Kidney epithelial cell (primary cell): ENCODE data around the gene CSPG5. TPM values are rescaled to one million over a fixed set of nuclear protein-coding genes. Genes with fewer than 3 reads are reported as not detected.

Experiments
- DNase-seq: peaks from one replicate; pipeline ENCODE4 v3.0.0-alpha.2; 2010; ENCODE audit warnings: low read depth
- H3K27me3 ChIP-seq: 2 replicates; pipeline ENCODE4 v1.6.0; 2011; ENCODE audit warnings: low read length; ENCODE audit not compliant: control insufficient read depth, insufficient read depth
- H3K36me3 ChIP-seq: 2 replicates; pipeline ENCODE4 v1.5.1; 2011; ENCODE audit warnings: low read length; ENCODE audit not compliant: control insufficient read depth, insufficient read depth
- H3K4me3 ChIP-seq: 2 replicates; pipeline ENCODE4 v1.5.1; 2011; ENCODE audit warnings: low read depth, mild to moderate bottlenecking, control low read depth, low read length
- total RNA-seq: library from RNA; depleted of rRNA; stranded (reverse); fragments of >200 nt; gene quantifications from 2 replicates; pipeline ENCODE4 v1.2.3, GENCODE V29; 2015
- TF ChIP-seq, protein P1 (sequence below): IDR thresholded peaks from 2 replicates; pipeline ENCODE4 v1.5.1; 2011; ENCODE audit warnings: mild to moderate bottlenecking, moderate library complexity, low read length, control low read depth, inconsistent platforms; ENCODE audit not compliant: insufficient read depth, poor library complexity, severe bottlenecking

Gene CSPG5
- total RNA-seq, 1 donor from 2014 or later, result 0.71 TPM

DNA sequence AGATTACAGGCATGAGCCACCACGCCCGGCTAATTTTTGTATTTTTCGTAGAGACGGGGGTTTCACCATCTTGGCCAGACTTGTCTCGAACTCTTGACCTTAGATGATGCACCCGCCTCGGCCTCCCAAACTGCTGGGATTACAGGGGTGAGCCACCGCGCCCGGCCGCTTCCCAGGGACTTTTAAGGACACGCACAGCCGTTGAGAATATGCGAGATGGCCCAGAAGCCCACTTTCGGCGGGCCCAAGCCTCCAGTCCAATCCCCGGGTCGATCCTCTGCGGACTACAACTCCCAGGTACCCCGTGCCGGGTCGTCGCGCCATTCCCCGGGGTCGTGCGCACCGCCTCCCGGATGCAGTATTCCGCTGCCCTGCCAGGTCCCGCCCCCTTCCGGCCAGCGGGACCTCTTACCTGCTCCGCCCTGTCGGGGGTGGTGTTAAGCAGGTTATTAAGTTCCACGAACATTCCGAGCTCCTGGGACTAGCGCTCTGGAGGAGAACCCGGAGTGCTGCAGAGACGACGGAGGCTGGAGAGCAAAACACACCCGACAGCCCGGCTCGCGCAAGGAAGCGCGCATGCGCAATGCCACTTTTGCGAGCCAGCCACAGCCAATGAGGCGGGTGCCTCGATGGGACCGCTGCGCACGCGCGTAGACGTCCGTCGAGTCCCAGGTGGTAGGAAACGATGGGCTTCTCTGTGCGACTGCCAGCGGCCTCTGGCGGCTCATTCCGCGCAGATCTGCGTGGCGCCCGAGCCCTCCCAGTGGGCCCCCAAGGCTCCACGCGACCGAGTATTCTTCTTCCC is 65.3 kb downstream of the CSPG5 start, which contains the start of gene ELP6:
Gene ELP6, minus strand, starts transcription at position 588 of the 805 bp plus-strand sequence. Its CDS starts 122 bp downstream, at position 466.
- Histone ChIP-seq H3K27me3 (no peaks in the 10 kb centered on the region), H3K36me3 (peaks cover 3% of the 10 kb centered on the region), H3K4me3 (peak within 1 kb of the TSS; percentile 79)
- peak; percentile 74 for DNase-seq
- TF ChIP-seq, protein P1, sequence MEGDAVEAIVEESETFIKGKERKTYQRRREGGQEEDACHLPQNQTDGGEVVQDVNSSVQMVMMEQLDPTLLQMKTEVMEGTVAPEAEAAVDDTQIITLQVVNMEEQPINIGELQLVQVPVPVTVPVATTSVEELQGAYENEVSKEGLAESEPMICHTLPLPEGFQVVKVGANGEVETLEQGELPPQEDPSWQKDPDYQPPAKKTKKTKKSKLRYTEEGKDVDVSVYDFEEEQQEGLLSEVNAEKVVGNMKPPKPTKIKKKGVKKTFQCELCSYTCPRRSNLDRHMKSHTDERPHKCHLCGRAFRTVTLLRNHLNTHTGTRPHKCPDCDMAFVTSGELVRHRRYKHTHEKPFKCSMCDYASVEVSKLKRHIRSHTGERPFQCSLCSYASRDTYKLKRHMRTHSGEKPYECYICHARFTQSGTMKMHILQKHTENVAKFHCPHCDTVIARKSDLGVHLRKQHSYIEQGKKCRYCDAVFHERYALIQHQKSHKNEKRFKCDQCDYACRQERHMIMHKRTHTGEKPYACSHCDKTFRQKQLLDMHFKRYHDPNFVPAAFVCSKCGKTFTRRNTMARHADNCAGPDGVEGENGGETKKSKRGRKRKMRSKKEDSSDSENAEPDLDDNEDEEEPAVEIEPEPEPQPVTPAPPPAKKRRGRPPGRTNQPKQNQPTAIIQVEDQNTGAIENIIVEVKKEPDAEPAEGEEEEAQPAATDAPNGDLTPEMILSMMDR, result peak; percentile 60

- Histone ChIP-seq H3K27me3 (no peaks in the 10 kb centered on the region), H3K36me3 (peaks cover 3% of the 10 kb centered on the region), H3K4me3 (peak overlapping the region; percentile 79)
- TF ChIP-seq, protein P1, result no peak
- no peak for DNase-seq
Measured at GRCh38 chr3:47512416-47513124, 66.1 kb downstream of the CSPG5 start.

Other genes starting within 250 kb of the CSPG5 start
- 20.9 and 31.1 TPM in 2 replicates for gene PTPN23, start 197.8 kb downstream of the CSPG5 start, total RNA-seq
- 67.4 and 70.9 TPM in 2 replicates for gene SCAP, start 102.9 kb downstream of the CSPG5 start, total RNA-seq
- gene ELP6, start 65.2 kb downstream of the CSPG5 start, total RNA-seq, result 29.5 and 30.7 TPM in 2 replicates
- gene SMARCC1, start 203.0 kb upstream of the CSPG5 start, total RNA-seq, result 92.1 and 94.0 TPM in 2 replicates
- gene DHX30, start 224.3 kb upstream of the CSPG5 start, total RNA-seq, result 79.4 and 85.2 TPM in 2 replicates